A673 (cell line): ENCODE measurements around the gene WFDC1. TPM values are rescaled to one million over a fixed set of nuclear protein-coding genes. Genes with fewer than 3 reads are reported as not detected.

Experiments
- BruUV-seq: library from RNA; stranded (reverse); fragments of 400-500 nt; replicated peaks from 2 replicates; lab custom pipeline; 2021; lab: Mats Ljungman, UMichigan
- CTCF ChIA-PET: fragments of 300-600 bp; sonication (Branson Sonifier 250); formaldehyde crosslinking; loops from one replicate; lab custom pipeline; 2022; ENCODE audit warnings: antibody characterized with exemption; lab: Charles Lee
- POLR2A ChIA-PET: fragments of 300-600 bp; sonication (Branson Sonifier 250); formaldehyde crosslinking; loops from one replicate; lab custom pipeline; 2022; ENCODE audit warnings: antibody characterized with exemption; ENCODE audit not compliant: low non-redundant PET; lab: Charles Lee
- DNase-seq: peaks from one replicate; pipeline ENCODE4 v3.0.0-alpha.2; 2015; ENCODE audit warnings: low spot score
- H3K27ac ChIP-seq: fragments of 200-600 bp; sonication (generic); 2 replicates; pipeline ENCODE4 v1.5.1; 2016; ENCODE audit warnings: mixed run types, low read depth, mild to moderate bottlenecking, mixed read lengths, antibody characterized with exemption, low read length; ENCODE audit not compliant: poor library complexity, severe bottlenecking
- H3K27me3 ChIP-seq: fragments of 200-600 bp; sonication (generic); replicated peaks from 2 replicates; pipeline ENCODE4 v1.6.1; 2017; ENCODE audit warnings: mixed run types, low read depth, mild to moderate bottlenecking, mixed read lengths, antibody characterized with exemption, low read length; ENCODE audit not compliant: insufficient read depth, poor library complexity
- H3K36me3 ChIP-seq: fragments of 200-600 bp; sonication (generic); 2 replicates; pipeline ENCODE4 v1.6.1; 2016; ENCODE audit warnings: mixed run types, mild to moderate bottlenecking, mixed read lengths, antibody characterized with exemption, low read length; ENCODE audit not compliant: insufficient read depth, poor library complexity, severe bottlenecking
- H3K4me1 ChIP-seq: fragments of 200-600 bp; sonication (generic); 2 replicates; pipeline ENCODE4 v1.6.1; 2017; ENCODE audit warnings: mixed run types, mild to moderate bottlenecking, mixed read lengths, antibody characterized with exemption, low read length; ENCODE audit not compliant: insufficient read depth, poor library complexity, severe bottlenecking
- H3K4me3 ChIP-seq: fragments of 200-600 bp; sonication (generic); 2 replicates; pipeline ENCODE4 v1.5.1; 2016; ENCODE audit warnings: low read depth, mixed run types, mild to moderate bottlenecking, mixed read lengths, low read length; ENCODE audit not compliant: poor library complexity, severe bottlenecking
- H3K9me3 ChIP-seq: fragments of 200-600 bp; sonication (generic); 2 replicates; pipeline ENCODE4 v1.6.1; 2016; ENCODE audit warnings: mixed run types, low read depth, mild to moderate bottlenecking, mixed read lengths, antibody characterized with exemption, low read length; ENCODE audit not compliant: poor library complexity, severe bottlenecking
- EZH2 ChIP-seq: fragments of 200-600 bp; sonication (generic); IDR thresholded peaks from 2 replicates; pipeline ENCODE4 v1.6.1; 2017; ENCODE audit warnings: borderline replicate concordance, low read depth, mild to moderate bottlenecking, mixed read lengths, antibody characterized with exemption, low read length; ENCODE audit not compliant: poor library complexity, severe bottlenecking
- intact Hi-C: fragments of 100-400 bp; cut with micrococcal nuclease; formaldehyde crosslinking; loops from one replicate; pipeline ENCODE4 v1.10.0; 2022; ENCODE audit not compliant: unreplicated experiment
- total RNA-seq: library from RNA; stranded (reverse); gene quantifications from 2 replicates; pipeline ENCODE4 v1.2.3, GENCODE V29; 2021
- TF ChIP-seq, protein P1 (sequence below): fragments of 300-800, 200-600 bp; sonication (generic); conservative IDR thresholded peaks from 2 replicates; pipeline ENCODE4 v1.5.1; 2017; ENCODE audit warnings: low read depth, mild to moderate bottlenecking, antibody characterized with exemption, low read length, moderate library complexity, mixed read lengths

Gene WFDC1
- total RNA-seq, 1 experiment from 2014 or later: not detected

DNA sequence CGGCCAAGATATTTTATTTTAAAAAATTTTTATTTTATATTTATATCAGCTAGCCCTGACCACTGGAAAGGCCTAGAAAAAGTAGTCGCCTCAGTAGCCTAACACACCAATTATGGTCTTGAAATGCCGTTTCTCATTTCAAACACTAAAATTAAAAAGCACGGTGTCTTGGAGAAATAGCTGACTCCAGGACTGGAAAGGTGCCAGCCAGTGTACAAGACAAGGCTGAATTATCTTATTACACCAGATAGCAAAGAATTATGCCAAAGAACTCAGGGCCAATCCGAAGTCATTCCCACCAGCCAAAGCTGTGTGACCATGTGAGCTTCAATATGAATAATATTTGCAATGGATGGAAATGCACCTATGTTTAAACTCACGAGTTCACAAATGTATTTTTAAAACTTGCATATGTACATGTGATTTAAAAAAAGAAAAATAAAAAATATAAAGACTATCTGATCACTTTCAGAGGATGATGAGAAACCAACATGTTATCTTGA is 53.8 kb downstream of the WFDC1 start:
- CTCF ChIA-PET: no interaction called here
- no TSS peak for BruUV-seq
- Histone ChIP-seq H3K27me3 (peaks cover 3% of the 10 kb centered on the region), H3K36me3 (no peaks in the 10 kb centered on the region), H3K4me1 (no peaks in the 10 kb centered on the region), H3K9me3 (no peaks in the 10 kb centered on the region), H3K4me3 (no peak overlapping the region), H3K27ac (no peak overlapping the region)
- POLR2A ChIA-PET: no interaction called here
- TF ChIP-seq EZH2: no peak
- TF ChIP-seq, protein P1, sequence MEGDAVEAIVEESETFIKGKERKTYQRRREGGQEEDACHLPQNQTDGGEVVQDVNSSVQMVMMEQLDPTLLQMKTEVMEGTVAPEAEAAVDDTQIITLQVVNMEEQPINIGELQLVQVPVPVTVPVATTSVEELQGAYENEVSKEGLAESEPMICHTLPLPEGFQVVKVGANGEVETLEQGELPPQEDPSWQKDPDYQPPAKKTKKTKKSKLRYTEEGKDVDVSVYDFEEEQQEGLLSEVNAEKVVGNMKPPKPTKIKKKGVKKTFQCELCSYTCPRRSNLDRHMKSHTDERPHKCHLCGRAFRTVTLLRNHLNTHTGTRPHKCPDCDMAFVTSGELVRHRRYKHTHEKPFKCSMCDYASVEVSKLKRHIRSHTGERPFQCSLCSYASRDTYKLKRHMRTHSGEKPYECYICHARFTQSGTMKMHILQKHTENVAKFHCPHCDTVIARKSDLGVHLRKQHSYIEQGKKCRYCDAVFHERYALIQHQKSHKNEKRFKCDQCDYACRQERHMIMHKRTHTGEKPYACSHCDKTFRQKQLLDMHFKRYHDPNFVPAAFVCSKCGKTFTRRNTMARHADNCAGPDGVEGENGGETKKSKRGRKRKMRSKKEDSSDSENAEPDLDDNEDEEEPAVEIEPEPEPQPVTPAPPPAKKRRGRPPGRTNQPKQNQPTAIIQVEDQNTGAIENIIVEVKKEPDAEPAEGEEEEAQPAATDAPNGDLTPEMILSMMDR: no peak
- intact Hi-C loops: no loop called here
- no peak for DNase-seq

DNA sequence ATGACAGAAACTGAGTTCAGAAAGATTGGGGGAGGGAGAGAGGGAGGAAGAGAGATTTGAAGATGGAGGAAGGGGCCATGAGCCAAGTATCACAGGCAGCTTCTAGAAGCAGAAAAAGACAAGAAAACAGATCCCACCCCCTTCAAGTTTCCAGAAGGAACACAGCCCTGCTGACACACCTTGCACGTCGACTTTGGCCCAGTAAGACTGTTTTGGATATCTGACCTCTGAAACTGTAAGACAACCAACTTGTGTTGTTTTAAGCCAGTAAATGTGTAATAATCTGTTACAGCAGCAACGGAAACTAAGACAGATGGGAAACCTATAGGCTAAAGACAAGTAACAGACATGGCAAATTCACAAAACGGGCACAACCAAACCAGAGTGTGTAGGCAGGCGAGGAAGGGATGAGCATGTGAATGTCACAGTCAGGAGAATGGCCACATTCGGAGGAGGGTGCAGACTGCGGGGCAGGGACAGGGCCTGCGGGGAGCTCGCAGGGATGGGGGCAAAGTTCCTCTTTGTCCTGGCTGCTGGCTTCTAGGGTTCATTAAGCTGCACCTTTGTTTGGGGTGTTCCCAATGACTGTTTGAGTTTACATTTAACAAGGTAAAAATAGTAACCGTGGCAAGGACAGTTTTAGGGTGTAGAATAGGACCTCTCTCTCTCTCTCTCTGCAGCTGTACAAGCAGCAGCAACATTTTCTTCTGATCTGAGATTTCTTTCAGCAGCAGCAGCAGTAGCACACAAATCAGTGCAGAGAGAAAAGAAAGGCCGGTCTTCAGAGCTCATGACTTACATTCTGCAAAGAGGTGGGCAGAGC is 55.4 kb downstream of the WFDC1 start:
- H3K9me3 ChIP-seq: no peaks in the 10 kb centered on the region
- POLR2A ChIA-PET: no interaction called here
- no TSS peak for BruUV-seq
- no peak overlapping the region for H3K27ac ChIP-seq
- no peaks in the 10 kb centered on the region for H3K4me1 ChIP-seq
- no peak overlapping the region for H3K4me3 ChIP-seq
- CTCF ChIA-PET: no interaction called here
- no peak for DNase-seq
- TF ChIP-seq, protein P1: no peak
- TF ChIP-seq EZH2: no peak
- H3K27me3 ChIP-seq: peaks cover 3% of the 10 kb centered on the region
- no peaks in the 10 kb centered on the region for H3K36me3 ChIP-seq
- intact Hi-C loops: no loop called here

DNA sequence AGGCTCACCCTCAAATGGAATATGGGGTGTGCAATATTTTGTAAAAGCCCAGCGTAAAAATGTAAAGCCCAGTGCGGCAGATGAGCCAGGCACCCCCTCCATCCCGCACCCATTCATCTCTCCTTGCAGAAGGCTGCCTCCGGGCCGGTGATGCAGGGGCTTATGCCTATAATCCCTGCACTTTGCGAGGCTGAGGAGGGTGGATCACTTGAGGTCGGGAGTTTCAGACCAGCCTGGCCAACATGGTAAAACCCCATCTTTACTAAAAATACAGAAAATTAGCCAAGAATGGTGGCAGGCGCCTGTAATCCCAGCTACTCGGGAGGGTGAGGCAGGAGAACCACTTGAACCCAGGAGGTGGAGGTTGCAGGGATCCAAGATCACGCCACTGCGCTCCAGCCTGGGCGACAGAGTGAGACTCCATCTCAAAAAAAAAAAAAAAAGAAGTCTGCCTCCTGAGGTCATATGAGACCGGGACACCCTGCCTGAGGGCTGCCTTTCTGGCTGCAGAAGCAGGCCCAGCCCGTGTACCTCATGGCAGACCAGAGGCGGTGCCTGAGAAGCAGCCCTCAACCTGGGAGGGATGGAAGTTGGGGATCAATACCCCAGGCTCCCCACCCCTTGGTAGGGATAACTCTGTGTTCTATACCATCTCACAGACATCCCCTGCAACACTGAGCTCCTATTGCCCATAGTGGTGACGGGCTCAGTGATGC is 56.2 kb downstream of the WFDC1 start:
- Histone ChIP-seq H3K4me3 (no peak overlapping the region), H3K27ac (no peak overlapping the region), H3K27me3 (peaks cover 3% of the 10 kb centered on the region), H3K4me1 (no peaks in the 10 kb centered on the region), H3K9me3 (no peaks in the 10 kb centered on the region), H3K36me3 (no peaks in the 10 kb centered on the region)
- CTCF ChIA-PET: no interaction called here
- no TSS peak for BruUV-seq
- intact Hi-C loops: no loop called here
- POLR2A ChIA-PET: no interaction called here
- TF ChIP-seq, protein P1: no peak
- no peak for TF ChIP-seq EZH2
- no peak for DNase-seq
